Progenitor cell of endocrine pancreas (in vitro differentiated cells): ENCODE results near the gene MPRIP. TPM values are rescaled to one million over a fixed set of nuclear protein-coding genes. Genes with fewer than 3 reads are reported as not detected.

Source experiments
- DNase-seq: peaks from one replicate; pipeline ENCODE4 v3.0.0; 2021; ENCODE audit warnings: low spot score; ENCODE audit not compliant: unreplicated experiment
- H3K27ac Mint-ChIP-seq: 2 replicates; pipeline ENCODE4 v1.8.0; 2021; ENCODE audit warnings: mild to moderate bottlenecking, moderate library complexity, mixed read lengths
- H3K27me3 Mint-ChIP-seq: 2 replicates; pipeline ENCODE4 v1.8.0; 2021; ENCODE audit warnings: mixed read lengths
- H3K36me3 Mint-ChIP-seq: 2 replicates; pipeline ENCODE4 v1.8.0; 2022; ENCODE audit warnings: mixed read lengths; ENCODE audit not compliant: insufficient read depth
- H3K4me1 Mint-ChIP-seq: 2 replicates; pipeline ENCODE4 v1.8.0; 2021; ENCODE audit warnings: low read depth, mixed read lengths
- H3K4me3 Mint-ChIP-seq: 2 replicates; pipeline ENCODE4 v1.8.0; 2021; ENCODE audit warnings: low read depth, mild to moderate bottlenecking, moderate library complexity, mixed read lengths
- H3K9me3 Mint-ChIP-seq: 2 replicates; pipeline ENCODE4 v1.8.0; 2021; ENCODE audit warnings: low read depth, mixed read lengths
- CTCF ChIP-seq: fragments of 200-600 bp; sonication (generic); IDR thresholded peaks from one replicate; pipeline ENCODE4 v1.5.0; 2021; ENCODE audit warnings: antibody characterized with exemption, mild to moderate bottlenecking; ENCODE audit not compliant: unreplicated experiment
- total RNA-seq: library from RNA; stranded (reverse); gene quantifications from 2 replicates; pipeline ENCODE4 v1.2.1, GENCODE V29; 2021

Gene MPRIP
- total RNA-seq, 1 donor from 2014 or later = 195 TPM

- no peak for TF ChIP-seq CTCF
- Mint-ChIP-seq H3K9me3 (peaks cover 15% of the 10 kb centered on the region), H3K4me1 (peaks cover 9% of the 10 kb centered on the region), H3K4me3 (no peak overlapping the region), H3K27ac (peak overlapping the region; percentile 43), H3K27me3 (no peaks in the 10 kb centered on the region), H3K36me3 (peaks cover 16% of the 10 kb centered on the region)
- DNase-seq = no peak
Measured at GRCh38 chr17:17072546-17072945, 30.3 kb downstream of the MPRIP start.

GRCh38 chr17:17073030-17073564, 30.8 kb downstream of the MPRIP start:
- no peak overlapping the region for H3K27ac Mint-ChIP-seq
- peaks cover 15% of the 10 kb centered on the region for H3K9me3 Mint-ChIP-seq
- TF ChIP-seq CTCF = no peak
- DNase-seq = no peak
- H3K4me3 Mint-ChIP-seq = no peak overlapping the region
- H3K27me3 Mint-ChIP-seq = no peaks in the 10 kb centered on the region
- H3K36me3 Mint-ChIP-seq = peaks cover 15% of the 10 kb centered on the region
- H3K4me1 Mint-ChIP-seq = peaks cover 14% of the 10 kb centered on the region

- Mint-ChIP-seq H3K4me3 (no peak overlapping the region), H3K27me3 (no peaks in the 10 kb centered on the region), H3K27ac (no peak overlapping the region), H3K4me1 (peaks cover 21% of the 10 kb centered on the region), H3K36me3 (peaks cover 13% of the 10 kb centered on the region), H3K9me3 (peaks cover 14% of the 10 kb centered on the region)
- no peak for TF ChIP-seq CTCF
- DNase-seq = no peak
Measured at GRCh38 chr17:17073581-17074403, 31.5 kb downstream of the MPRIP start.

GRCh38 chr17:17075125-17075781, 33.0 kb downstream of the MPRIP start:
- Mint-ChIP-seq H3K36me3 (peaks cover 6% of the 10 kb centered on the region), H3K27me3 (no peaks in the 10 kb centered on the region), H3K9me3 (peaks cover 2% of the 10 kb centered on the region), H3K4me1 (peaks cover 33% of the 10 kb centered on the region), H3K4me3 (no peak overlapping the region), H3K27ac (no peak overlapping the region)
- no peak for TF ChIP-seq CTCF
- no peak for DNase-seq

- no peaks in the 10 kb centered on the region for H3K27me3 Mint-ChIP-seq
- H3K27ac Mint-ChIP-seq = no peak overlapping the region
- no peaks in the 10 kb centered on the region for H3K9me3 Mint-ChIP-seq
- no peak overlapping the region for H3K4me3 Mint-ChIP-seq
- H3K36me3 Mint-ChIP-seq = peaks cover 2% of the 10 kb centered on the region
- peaks cover 33% of the 10 kb centered on the region for H3K4me1 Mint-ChIP-seq
- no peak for TF ChIP-seq CTCF
- DNase-seq = no peak
Measured at GRCh38 chr17:17076066-17076465, 33.8 kb downstream of the MPRIP start.
